ENCODE data around the gene LCN2. TPM values are rescaled to one million over a fixed set of nuclear protein-coding genes. Genes with fewer than 3 reads are reported as not detected.

Gene LCN2
- total RNA-seq, 1 experiment from 2014 or later = 4,208 TPM

DNA sequence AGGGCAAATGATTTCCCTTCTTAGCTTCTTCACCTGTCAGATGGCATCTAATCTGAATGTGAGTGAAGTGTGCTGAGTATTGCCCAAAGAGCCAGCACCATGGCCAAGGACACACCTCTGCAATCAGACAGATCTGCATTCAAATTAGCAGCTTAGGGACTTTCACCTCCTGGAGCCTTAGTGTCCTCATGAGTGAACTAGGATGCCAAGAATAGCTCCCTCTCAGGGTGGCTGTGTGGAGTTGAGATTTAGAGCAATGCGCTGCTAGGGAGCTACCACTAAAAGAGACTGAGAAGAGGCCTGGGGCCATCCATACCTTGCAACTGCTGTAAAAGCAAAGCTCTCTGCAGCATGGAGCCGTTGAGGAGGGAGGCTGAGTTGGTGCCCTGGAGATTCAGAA, 40.8 kb downstream of the LCN2 start:
- no peak for DNase-seq
- CTCF ChIA-PET = interaction anchor here (1.1 kb wide), 1 partner anchor 65 kb away, joined by 4 read pairs; no protein-coding TSS in a partner anchor
- no peaks in the 10 kb centered on the region for H3K27me3 Mint-ChIP-seq (ENCODE audit: unreplicated experiment)
- H3K27ac Mint-ChIP-seq (ENCODE audit: unreplicated experiment) = no peak overlapping the region
- no TSS peak for BruUV-seq (replicated peaks)
- H3K4me3 Mint-ChIP-seq (ENCODE audit: low read depth, unreplicated experiment) = peak overlapping the region; percentile 87
- no peaks in the 10 kb centered on the region for H3K9me3 Mint-ChIP-seq (ENCODE audit: low read depth, unreplicated experiment)
- H3K36me3 Mint-ChIP-seq (ENCODE audit: insufficient read depth, unreplicated experiment) = peaks cover 49% of the 10 kb centered on the region
- intact Hi-C loops (cut with micrococcal nuclease; ENCODE audit: unreplicated experiment) = no loop called here
- TF ChIP-seq, protein P1, sequence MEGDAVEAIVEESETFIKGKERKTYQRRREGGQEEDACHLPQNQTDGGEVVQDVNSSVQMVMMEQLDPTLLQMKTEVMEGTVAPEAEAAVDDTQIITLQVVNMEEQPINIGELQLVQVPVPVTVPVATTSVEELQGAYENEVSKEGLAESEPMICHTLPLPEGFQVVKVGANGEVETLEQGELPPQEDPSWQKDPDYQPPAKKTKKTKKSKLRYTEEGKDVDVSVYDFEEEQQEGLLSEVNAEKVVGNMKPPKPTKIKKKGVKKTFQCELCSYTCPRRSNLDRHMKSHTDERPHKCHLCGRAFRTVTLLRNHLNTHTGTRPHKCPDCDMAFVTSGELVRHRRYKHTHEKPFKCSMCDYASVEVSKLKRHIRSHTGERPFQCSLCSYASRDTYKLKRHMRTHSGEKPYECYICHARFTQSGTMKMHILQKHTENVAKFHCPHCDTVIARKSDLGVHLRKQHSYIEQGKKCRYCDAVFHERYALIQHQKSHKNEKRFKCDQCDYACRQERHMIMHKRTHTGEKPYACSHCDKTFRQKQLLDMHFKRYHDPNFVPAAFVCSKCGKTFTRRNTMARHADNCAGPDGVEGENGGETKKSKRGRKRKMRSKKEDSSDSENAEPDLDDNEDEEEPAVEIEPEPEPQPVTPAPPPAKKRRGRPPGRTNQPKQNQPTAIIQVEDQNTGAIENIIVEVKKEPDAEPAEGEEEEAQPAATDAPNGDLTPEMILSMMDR (IDR thresholded peaks at IDR 0.05; ENCODE audit: unreplicated experiment) = no peak
- no peaks in the 10 kb centered on the region for H3K4me1 Mint-ChIP-seq (ENCODE audit: low read depth, unreplicated experiment)

GRCh38 chr9:128190516-128191405, 41.5 kb downstream of the LCN2 start:
- H3K36me3 Mint-ChIP-seq (ENCODE audit: insufficient read depth, unreplicated experiment) = peaks cover 43% of the 10 kb centered on the region
- DNase-seq = no peak
- H3K4me1 Mint-ChIP-seq (ENCODE audit: low read depth, unreplicated experiment) = no peaks in the 10 kb centered on the region
- CTCF ChIA-PET = interaction anchor here (1.1 kb wide), 1 partner anchor 66 kb away, joined by 4 read pairs; no protein-coding TSS in a partner anchor
- peak overlapping the region; percentile 87 for H3K4me3 Mint-ChIP-seq (ENCODE audit: low read depth, unreplicated experiment)
- intact Hi-C loops (cut with micrococcal nuclease; ENCODE audit: unreplicated experiment) = no loop called here
- peak overlapping the region; percentile 50 for H3K27ac Mint-ChIP-seq (ENCODE audit: unreplicated experiment)
- H3K9me3 Mint-ChIP-seq (ENCODE audit: low read depth, unreplicated experiment) = no peaks in the 10 kb centered on the region
- TF ChIP-seq, protein P1 (IDR thresholded peaks at IDR 0.05; ENCODE audit: unreplicated experiment) = no peak
- H3K27me3 Mint-ChIP-seq (ENCODE audit: unreplicated experiment) = no peaks in the 10 kb centered on the region
- no TSS peak for BruUV-seq (replicated peaks)

- intact Hi-C loops (cut with micrococcal nuclease; ENCODE audit: unreplicated experiment) = no loop called here
- H3K4me1 Mint-ChIP-seq (ENCODE audit: low read depth, unreplicated experiment) = no peaks in the 10 kb centered on the region
- peaks cover 43% of the 10 kb centered on the region for H3K36me3 Mint-ChIP-seq (ENCODE audit: insufficient read depth, unreplicated experiment)
- TF ChIP-seq, protein P1 (IDR thresholded peaks at IDR 0.05; ENCODE audit: unreplicated experiment) = peak; percentile 54
- peak within 1 kb of the TSS; percentile 50 for H3K27ac Mint-ChIP-seq (ENCODE audit: unreplicated experiment)
- H3K4me3 Mint-ChIP-seq (ENCODE audit: low read depth, unreplicated experiment) = peak within 1 kb of the TSS; percentile 87
- no peaks in the 10 kb centered on the region for H3K27me3 Mint-ChIP-seq (ENCODE audit: unreplicated experiment)
- no peaks in the 10 kb centered on the region for H3K9me3 Mint-ChIP-seq (ENCODE audit: low read depth, unreplicated experiment)
- BruUV-seq (replicated peaks) = no TSS peak
- CTCF ChIA-PET = interaction anchor here (0.7 kb wide), 1 partner anchor 66 kb away, joined by 3 read pairs; no protein-coding TSS in a partner anchor
- peak; percentile 78 for DNase-seq
These were observed 42.3 kb downstream of the LCN2 start, which contains the start of gene CIZ1 for GRCh38 chr9:128191406-128192046. CIZ1 (minus strand) TSS chr9:128191572; CDS start chr9:128190857, 715 bp downstream.

GRCh38 chr9:128192601-128193371, 43.5 kb downstream of the LCN2 start:
- H3K4me1 Mint-ChIP-seq (ENCODE audit: low read depth, unreplicated experiment) = no peaks in the 10 kb centered on the region
- no peaks in the 10 kb centered on the region for H3K27me3 Mint-ChIP-seq (ENCODE audit: unreplicated experiment)
- CTCF ChIA-PET = interaction anchor here (0.6 to 0.9 kb wide), 4 partner anchors 9 to 1585 kb away, joined by 3 read pairs; no protein-coding TSS in a partner anchor
- peaks cover 41% of the 10 kb centered on the region for H3K36me3 Mint-ChIP-seq (ENCODE audit: insufficient read depth, unreplicated experiment)
- no peaks in the 10 kb centered on the region for H3K9me3 Mint-ChIP-seq (ENCODE audit: low read depth, unreplicated experiment)
- peak overlapping the region; percentile 83 for H3K27ac Mint-ChIP-seq (ENCODE audit: unreplicated experiment)
- intact Hi-C loops (cut with micrococcal nuclease; ENCODE audit: unreplicated experiment) = no loop called here
- H3K4me3 Mint-ChIP-seq (ENCODE audit: low read depth, unreplicated experiment) = peak overlapping the region; percentile 87
- TF ChIP-seq, protein P1 (IDR thresholded peaks at IDR 0.05; ENCODE audit: unreplicated experiment) = no peak
- DNase-seq = peak; percentile 87
- no TSS peak for BruUV-seq (replicated peaks)

Measured in Calu3 (cell line).